K562 (cell line): ENCODE data around the gene SH2D7. TPM values are rescaled to one million over a fixed set of nuclear protein-coding genes. Genes with fewer than 3 reads are reported as not detected.

Source experiments
- ATAC-seq: fragments of 200-7000 bp; cut with Tn5 transposase; 3 replicates; pipeline ENCODE4 v1.9.1; 2020; ENCODE audit warnings: moderate library complexity
- BruUV-seq: library from RNA; stranded (reverse); fragments of 400-500 nt; replicated peaks from 2 replicates; lab custom pipeline; 2021; lab: Mats Ljungman, UMichigan
- CTCF ChIA-PET: fragments of 300-600 bp; formaldehyde crosslinking; extraction: SDS; loops from one replicate; lab custom pipeline; 2021; ENCODE audit warnings: low intra/inter-chr PET ratio; lab: Yijun Ruan, JAX
- POLR2A ChIA-PET: fragments of 300-600, 350-650 bp; sonication (Branson Sonifier 250); formaldehyde crosslinking; extraction: SDS; loops from one replicate; lab custom pipeline; 2021; ENCODE audit warnings: antibody characterized with exemption, inconsistent platforms; lab: Yijun Ruan, JAX
- DNase-seq, 4 experiments: peaks; one replicate each; pipeline versions ENCODE4 v3.0.0 to v3.0.0-alpha.2; 2011 to 2018; ENCODE audit warnings: low spot score in 3 of 4, mixed read lengths in 3 of 4; ENCODE audit errors: extremely low read depth in 1 of 4
- FAIRE-seq: peaks from 2 replicates; lab custom pipeline; 2011; peaks lifted over from hg19 to GRCh38; lab: Jason Lieb, UNC
- H2AFZ ChIP-seq: 2 replicates; pipeline ENCODE4 v1.6.0; 2011; ENCODE audit warnings: low read depth, low read length, control low read depth, inconsistent platforms
- H3K27ac ChIP-seq: fragments of 200-600 bp; 3 replicates; pipeline ENCODE4 v1.8.0; 2011; ENCODE audit warnings: low read depth, mild to moderate bottlenecking, control low read depth, inconsistent platforms, low read length, moderate library complexity, mixed read lengths; ENCODE audit errors: extremely low read depth
- H3K27me3 ChIP-seq, 2 experiments: fragments of 300-600 bp in 1 of 2; 2 replicates in 1 of 2; 3 replicates in 1 of 2; pipeline versions ENCODE4 v1.6.0 to v1.8.0; 2011; ENCODE audit warnings: inconsistent platforms in 2 of 2, low read length in 2 of 2, mild to moderate bottlenecking in 1 of 2, mixed read lengths in 1 of 2, moderate library complexity in 1 of 2; ENCODE audit not compliant: control insufficient read depth in 2 of 2, insufficient read depth in 2 of 2
- H3K36me3 ChIP-seq: fragments of 300-600 bp; 3 replicates; pipeline ENCODE4 v1.8.0; 2011; ENCODE audit warnings: mild to moderate bottlenecking, low read length, inconsistent platforms; ENCODE audit not compliant: control insufficient read depth, insufficient read depth
- H3K4me1 ChIP-seq, 2 experiments: fragments of 200-600 bp in 1 of 2; replicated peaks in 1 of 2; 2 replicates in 1 of 2; 3 replicates in 1 of 2; pipeline versions ENCODE4 v1.5.1 to v1.8.0; 2011; ENCODE audit warnings: inconsistent platforms in 2 of 2, low read length in 2 of 2, mild to moderate bottlenecking in 1 of 2, mixed read lengths in 1 of 2, moderate library complexity in 1 of 2; ENCODE audit not compliant: control insufficient read depth in 2 of 2, insufficient read depth in 2 of 2
- H3K4me2 ChIP-seq: 2 replicates; pipeline ENCODE4 v1.6.1; 2011; ENCODE audit warnings: low read length, control low read depth, inconsistent platforms, mixed read lengths; ENCODE audit not compliant: insufficient read depth
- H3K4me3 ChIP-seq: fragments of 200-600 bp; sonication (generic), shearing (Covaris generic); 2 replicates; pipeline ENCODE4 v1.5.1; 2016; ENCODE audit warnings: control low read depth, inconsistent platforms
- H3K79me2 ChIP-seq: fragments of 200-600 bp; 3 replicates; pipeline ENCODE4 v1.8.0; 2011; ENCODE audit warnings: low read length, inconsistent platforms; ENCODE audit not compliant: control insufficient read depth, insufficient read depth
- H3K9ac ChIP-seq, 2 experiments: 2 replicates each; pipeline versions ENCODE4 v1.6.0 to v1.6.1; 2011; ENCODE audit warnings: low read depth in 2 of 2, low read length in 2 of 2, control low read depth in 1 of 2, inconsistent platforms in 1 of 2, mild to moderate bottlenecking in 1 of 2, mixed read lengths in 1 of 2; ENCODE audit not compliant: insufficient read depth in 1 of 2
- H3K9me1 ChIP-seq: one replicate; pipeline ENCODE4 v1.6.0; 2011; ENCODE audit warnings: inconsistent platforms, mild to moderate bottlenecking, low read length, moderate library complexity; ENCODE audit not compliant: control insufficient read depth, insufficient read depth
- H3K9me3 ChIP-seq: replicated peaks from 2 replicates; pipeline ENCODE4 v1.5.1; 2011; ENCODE audit warnings: low read depth, low read length, inconsistent platforms; ENCODE audit not compliant: control insufficient read depth, insufficient read depth
- H4K20me1 ChIP-seq: replicated peaks from 2 replicates; pipeline ENCODE4 v1.6.1; 2011; ENCODE audit warnings: low read length, inconsistent platforms, mixed read lengths; ENCODE audit not compliant: control insufficient read depth, insufficient read depth
- ARID4B ChIP-seq: sonication (generic); formaldehyde crosslinking; IDR thresholded peaks from 2 replicates; pipeline ENCODE4 v1.8.0; 2022; ENCODE audit warnings: mild to moderate bottlenecking, missing genetic modification reagents
- FOXJ3 ChIP-seq: sonication (generic); formaldehyde crosslinking; IDR thresholded peaks from 2 replicates; pipeline ENCODE4 v1.4.0; 2020; ENCODE audit warnings: mild to moderate bottlenecking, missing genetic modification reagents
- KDM1A ChIP-seq, 2 experiments: fragments of 450-650 bp; IDR thresholded peaks; 2 replicates each; pipeline ENCODE4 v1.6.1; 2016; ENCODE audit warnings: mild to moderate bottlenecking in 2 of 2
- SRSF9 ChIP-seq: fragments of 200-400 bp; formaldehyde crosslinking; IDR thresholded peaks from 2 replicates; pipeline ENCODE4 v1.6.1; 2017; ENCODE audit warnings: low read depth, low read length, borderline replicate concordance
- TCFL5 ChIP-seq: fragments of 250-450 bp; sonication (Bioruptor Pico); conservative IDR thresholded peaks from 2 replicates; pipeline ENCODE4 v1.6.1; 2021; ENCODE audit warnings: mild to moderate bottlenecking, moderate library complexity, matching md5 sums
- ZBTB33 ChIP-seq: sonication (generic); formaldehyde crosslinking; IDR thresholded peaks from 2 replicates; pipeline ENCODE4 v1.8.1; 2023; ENCODE audit warnings: mild to moderate bottlenecking, missing genetic modification reagents
- ZNF121 ChIP-seq: sonication (generic); formaldehyde crosslinking; conservative IDR thresholded peaks from 2 replicates; pipeline ENCODE4 v1.8.0; 2022; ENCODE audit warnings: missing genetic modification reagents
- WGBS: fragments of 100-300 bp; shearing (Covaris generic); methylation state at CpG from one replicate; pipeline ENCODE4 v1.1.6; 2016; ENCODE audit warnings: low coverage, mixed read lengths; ENCODE audit not compliant: insufficient coverage; ENCODE audit errors: missing lambda C conversion rate; 5-methylcytosine and 5-hydroxymethylcytosine counted together
- in situ Hi-C: fragments of 300-500 bp; cut with MboI; formaldehyde crosslinking; loops from 4 replicates; pipeline ENCODE4 v1.15.0; 2018; ENCODE audit warnings: inconsistent platforms, mixed read lengths
- intact Hi-C: fragments of 100-400 bp; cut with micrococcal nuclease; formaldehyde crosslinking; loops from 2 replicates; pipeline ENCODE4 v1.14.2; 2022
- polyA plus RNA-seq, 8 experiments: library from polyadenylated mRNA; depleted of rRNA in 4 of 8; stranded (reverse) in 5 of 8; unstranded in 3 of 8; fragments of >200 nt; fragmentation: Nextera tagmentation in 2 of 8; fragmentation: Illumina TruSeq in 1 of 8; extraction: Ambion mirVana in 2 of 8; extraction: Trizol in 1 of 8; gene quantifications; 2 replicates each; pipeline versions ENCODE4 v1.2.1 to v1.2.3, GENCODE V29; 2011 to 2014; ENCODE audit warnings: inconsistent platforms in 1 of 8, missing spikeins in 1 of 8
- total RNA-seq, 7 experiments: library from RNA; depleted of rRNA in 6 of 7; stranded (reverse); fragments of >200 nt in 6 of 7; fragmentation: Illumina TruSeq in 2 of 7; extraction: Trizol in 2 of 7; gene quantifications; 2 replicates each; pipeline versions ENCODE4 v1.2.1 to v1.2.3, GENCODE V29; 2011 to 2021; ENCODE audit warnings: low replicate concordance in 1 of 7

The SH2D7 gene
- total and polyA plus RNA-seq, 9 of the 15 experiments (the other 6 are each of a cell fraction or from before 2014, with no cell fraction given): not detected

- peak; percentile 40 for ATAC-seq
- H3K4me2 ChIP-seq: peak overlapping the region; percentile 93
- TF ChIP-seq ARID4B (CRISPR knock-in tag) (peak; percentile 25; the same call in 1 of the 2 replicates), TCFL5 (CRISPR knock-in tag) (no peak), ZNF121 (peak; percentile 41; the same call in 1 of the 2 replicates), KDM1A (IDR thresholded peaks at IDR 0.05) (0 out of 4 replicates have a peak, but pooled peaks of 1 of the 2 experiments have one; percentile 24), FOXJ3 (CRISPR knock-in tag) (no peak), SRSF9 (no peak), ZBTB33 (peak; percentile 25; the same call in 1 of the 2 replicates)
- TF ChIP-seq, all 486 proteins: peak for 4
- peak overlapping the region; percentile 66 to 96 for H3K9ac ChIP-seq
- H3K9me1 ChIP-seq: no peaks in the 10 kb centered on the region
- DNase-seq (no peak), FAIRE-seq (no peak)
- peaks cover 9% of the 10 kb centered on the region for H4K20me1 ChIP-seq
- H3K36me3 ChIP-seq: no peaks in the 10 kb centered on the region
- in situ Hi-C loops: no loop called here
- BruUV-seq: no TSS peak
- H3K4me3 ChIP-seq: peak overlapping the region; percentile 81
- intact Hi-C loops: no loop called here
- ChIA-PET CTCF (no interaction called here), POLR2A (interaction anchor here (0.7 to 1.0 kb wide), 2 partner anchors 17 to 20 kb away, joined by 3 read pairs; no protein-coding TSS in a partner anchor)
- no peak overlapping the region; the same call in 2 of the 3 replicates for H3K27ac ChIP-seq
- no peaks in the 10 kb centered on the region for H3K9me3 ChIP-seq
- peaks cover 10% of the 10 kb centered on the region; the same call in 2 of the 3 replicates for H3K79me2 ChIP-seq
- H2AFZ ChIP-seq: peak overlapping the region; percentile 95
- peaks cover 10 to 17% of the 10 kb centered on the region in 2 experiments; a peak in 3 of 5 replicates for H3K4me1 ChIP-seq
- no peaks in the 10 kb centered on the region for H3K27me3 ChIP-seq
- 52% methylated on average over 16 of the region's 17 CpGs for WGBS
Observed at GRCh38 chr15:78076231-78077052, 15.9 kb upstream of the SH2D7 start.
